ENCODE data around the gene CARD9.
"Not testable (repeated sequence)": the region's sequence is repeated elsewhere in the genome, so short reads cannot be mapped to it uniquely, and the experiment has no call there.

GRCh38 chr9:136319244-136319643 is 54.2 kb downstream of the CARD9 start:
- TF ChIP-seq, protein P1, sequence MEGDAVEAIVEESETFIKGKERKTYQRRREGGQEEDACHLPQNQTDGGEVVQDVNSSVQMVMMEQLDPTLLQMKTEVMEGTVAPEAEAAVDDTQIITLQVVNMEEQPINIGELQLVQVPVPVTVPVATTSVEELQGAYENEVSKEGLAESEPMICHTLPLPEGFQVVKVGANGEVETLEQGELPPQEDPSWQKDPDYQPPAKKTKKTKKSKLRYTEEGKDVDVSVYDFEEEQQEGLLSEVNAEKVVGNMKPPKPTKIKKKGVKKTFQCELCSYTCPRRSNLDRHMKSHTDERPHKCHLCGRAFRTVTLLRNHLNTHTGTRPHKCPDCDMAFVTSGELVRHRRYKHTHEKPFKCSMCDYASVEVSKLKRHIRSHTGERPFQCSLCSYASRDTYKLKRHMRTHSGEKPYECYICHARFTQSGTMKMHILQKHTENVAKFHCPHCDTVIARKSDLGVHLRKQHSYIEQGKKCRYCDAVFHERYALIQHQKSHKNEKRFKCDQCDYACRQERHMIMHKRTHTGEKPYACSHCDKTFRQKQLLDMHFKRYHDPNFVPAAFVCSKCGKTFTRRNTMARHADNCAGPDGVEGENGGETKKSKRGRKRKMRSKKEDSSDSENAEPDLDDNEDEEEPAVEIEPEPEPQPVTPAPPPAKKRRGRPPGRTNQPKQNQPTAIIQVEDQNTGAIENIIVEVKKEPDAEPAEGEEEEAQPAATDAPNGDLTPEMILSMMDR (conservative IDR thresholded peaks at IDR 0.05), result not testable (repeated sequence)
- TF ChIP-seq EZH2 (IDR thresholded peaks at IDR 0.05; ENCODE audit: low read depth), result not testable (repeated sequence)

Measured in PC-9 (cell line).